HG02642 (cell line): ENCODE results near the gene PARP2.
"Not testable (repeated sequence)": the region's sequence is repeated elsewhere in the genome, so short reads cannot be mapped to it uniquely, and the experiment has no call there.

Experiments used
- ATAC-seq: cut with Tn5 transposase; IDR thresholded peaks from one replicate; pipeline ENCODE4 v1.9.1; 2021; ENCODE audit warnings: mild to moderate bottlenecking; ENCODE audit not compliant: unreplicated experiment, poor library complexity

Gene PARP2, protein sequence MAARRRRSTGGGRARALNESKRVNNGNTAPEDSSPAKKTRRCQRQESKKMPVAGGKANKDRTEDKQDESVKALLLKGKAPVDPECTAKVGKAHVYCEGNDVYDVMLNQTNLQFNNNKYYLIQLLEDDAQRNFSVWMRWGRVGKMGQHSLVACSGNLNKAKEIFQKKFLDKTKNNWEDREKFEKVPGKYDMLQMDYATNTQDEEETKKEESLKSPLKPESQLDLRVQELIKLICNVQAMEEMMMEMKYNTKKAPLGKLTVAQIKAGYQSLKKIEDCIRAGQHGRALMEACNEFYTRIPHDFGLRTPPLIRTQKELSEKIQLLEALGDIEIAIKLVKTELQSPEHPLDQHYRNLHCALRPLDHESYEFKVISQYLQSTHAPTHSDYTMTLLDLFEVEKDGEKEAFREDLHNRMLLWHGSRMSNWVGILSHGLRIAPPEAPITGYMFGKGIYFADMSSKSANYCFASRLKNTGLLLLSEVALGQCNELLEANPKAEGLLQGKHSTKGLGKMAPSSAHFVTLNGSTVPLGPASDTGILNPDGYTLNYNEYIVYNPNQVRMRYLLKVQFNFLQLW

GRCh38 chr14:20343092-20343861 is at the start of gene PARP2:
Gene PARP2 (plus strand): TSS chr14:20343635. CDS start chr14:20343642, 7 bp downstream.
- peak; percentile 92 for ATAC-seq

GRCh38 chr14:20294636-20295035 is 48.8 kb upstream of the PARP2 start:
- ATAC-seq = no peak

GRCh38 chr14:20295067-20295466 is 48.4 kb upstream of the PARP2 start:
- ATAC-seq = peak; percentile 93

- no peak for ATAC-seq
Observed at GRCh38 chr14:20302042-20302755, 41.2 kb upstream of the PARP2 start.

DNA sequence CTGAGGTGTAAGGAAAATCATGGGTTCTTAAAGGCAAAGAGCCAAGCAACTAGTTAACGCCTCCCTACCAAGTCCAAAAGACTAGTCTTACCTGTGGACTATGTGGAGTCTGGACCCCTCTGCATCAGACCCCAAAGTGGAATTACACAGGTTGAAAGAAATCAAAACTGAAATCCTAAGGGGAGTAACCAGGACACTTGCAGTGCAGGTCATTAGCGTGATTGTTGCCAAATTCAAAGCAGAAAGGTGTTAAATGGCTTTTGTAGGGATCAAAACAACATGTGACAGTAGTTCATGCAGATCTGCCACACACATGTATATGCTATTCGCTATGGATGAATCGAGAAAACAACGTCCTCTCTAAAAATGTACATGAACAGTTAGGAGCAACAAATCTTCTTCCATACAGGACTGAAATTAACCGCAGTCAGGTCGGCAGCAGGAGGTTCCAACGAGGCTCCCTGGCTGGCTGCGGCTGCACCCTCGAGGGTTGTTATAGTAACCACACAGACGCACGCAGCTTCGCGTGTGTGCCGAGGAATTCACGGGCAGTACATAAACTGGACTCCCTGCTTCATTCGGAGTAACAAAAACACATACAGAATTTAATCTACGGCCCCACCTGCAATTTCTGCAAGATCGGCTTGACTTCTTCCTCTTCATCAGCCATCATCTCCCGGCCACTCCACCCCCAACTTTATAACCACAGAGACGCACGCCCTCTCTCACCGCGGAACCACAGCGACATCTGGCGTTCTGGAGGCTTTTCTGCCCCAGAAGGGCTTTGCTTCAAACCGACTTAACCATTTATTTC is 38.0 kb upstream of the PARP2 start, which contains the start of gene TTC5:
TSS of gene TTC5 (minus strand) at position 687 of the 814 bp plus-strand sequence. CDS start at position 673, 14 bp downstream.
- peak; percentile 96 for ATAC-seq

DNA sequence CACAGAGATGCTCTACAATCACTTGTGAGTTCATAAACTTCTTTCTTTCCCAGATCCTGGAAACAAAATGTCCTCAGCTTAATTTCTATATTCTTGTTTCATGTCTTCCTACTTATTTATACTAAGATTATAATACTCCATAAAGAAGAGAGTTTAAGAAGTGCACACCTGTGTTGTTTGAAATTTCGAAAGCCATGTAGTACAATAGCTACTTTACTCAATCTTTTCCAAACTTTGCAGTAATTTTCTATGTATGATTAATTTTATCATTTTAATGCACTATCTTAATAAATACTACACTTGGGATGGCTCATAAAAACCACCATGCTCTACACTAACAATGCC is 37.4 kb upstream of the PARP2 start:
- ATAC-seq = no peak

DNA sequence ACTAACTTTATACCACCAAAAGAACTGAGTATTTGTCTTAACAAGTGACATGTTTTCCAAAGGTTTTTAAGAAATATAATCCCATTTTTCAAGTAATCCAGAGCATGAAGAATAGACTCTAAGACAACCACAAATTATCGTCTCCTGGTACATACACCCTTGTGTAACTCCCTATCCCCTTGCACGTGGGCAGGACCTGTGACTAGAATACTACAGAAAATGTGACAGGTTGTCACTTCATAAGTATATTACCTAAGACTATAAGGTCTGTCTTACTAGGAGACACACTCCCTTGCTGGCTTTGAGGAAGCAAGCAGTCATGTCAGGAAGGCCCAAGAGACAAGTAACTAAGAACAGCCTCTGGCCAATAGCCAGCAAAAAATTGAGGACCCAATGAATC is 29.4 kb upstream of the PARP2 start:
- no peak for ATAC-seq

GRCh38 chr14:20317720-20318119 is 25.7 kb upstream of the PARP2 start:
- no peak for ATAC-seq

GRCh38 chr14:20327005-20327869 is 16.2 kb upstream of the PARP2 start:
- no peak for ATAC-seq

DNA sequence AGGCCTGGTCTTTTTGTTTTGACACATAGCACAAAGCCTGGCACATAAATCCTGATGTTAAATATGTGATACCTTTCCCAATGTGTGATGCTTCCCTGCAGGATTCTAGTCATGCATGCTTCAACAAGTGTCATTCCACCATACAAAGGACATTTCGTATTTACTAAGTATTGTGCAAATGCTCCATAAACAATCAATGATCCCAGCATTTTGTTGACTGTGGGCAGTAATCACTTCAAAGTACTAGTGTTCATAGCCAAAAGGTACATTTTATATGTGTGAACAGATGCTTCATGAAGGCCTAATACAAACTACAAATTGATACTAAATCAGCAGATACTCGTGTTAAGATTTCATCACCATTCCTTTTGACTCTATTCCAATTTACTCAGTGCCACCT is 14.7 kb upstream of the PARP2 start:
- ATAC-seq = no peak

DNA sequence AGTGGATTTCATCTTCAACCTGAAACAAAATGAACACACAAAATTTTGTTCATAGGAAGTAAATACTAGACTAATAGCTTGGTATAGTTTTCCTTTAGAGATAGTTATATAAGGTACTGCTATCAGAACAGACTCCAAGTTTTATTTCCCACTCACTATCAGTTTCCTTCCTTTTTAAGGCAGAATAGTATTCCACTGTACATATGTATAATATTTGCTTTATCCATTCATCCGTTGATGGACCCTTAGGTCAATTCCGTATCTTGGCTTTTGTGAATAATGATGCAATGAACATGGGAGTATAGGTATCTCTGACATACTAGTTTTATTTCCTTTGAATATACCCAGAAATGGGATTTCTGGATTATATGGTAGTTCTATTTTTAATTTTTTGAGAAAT is 14.1 kb upstream of the PARP2 start:
- ATAC-seq = no peak

DNA sequence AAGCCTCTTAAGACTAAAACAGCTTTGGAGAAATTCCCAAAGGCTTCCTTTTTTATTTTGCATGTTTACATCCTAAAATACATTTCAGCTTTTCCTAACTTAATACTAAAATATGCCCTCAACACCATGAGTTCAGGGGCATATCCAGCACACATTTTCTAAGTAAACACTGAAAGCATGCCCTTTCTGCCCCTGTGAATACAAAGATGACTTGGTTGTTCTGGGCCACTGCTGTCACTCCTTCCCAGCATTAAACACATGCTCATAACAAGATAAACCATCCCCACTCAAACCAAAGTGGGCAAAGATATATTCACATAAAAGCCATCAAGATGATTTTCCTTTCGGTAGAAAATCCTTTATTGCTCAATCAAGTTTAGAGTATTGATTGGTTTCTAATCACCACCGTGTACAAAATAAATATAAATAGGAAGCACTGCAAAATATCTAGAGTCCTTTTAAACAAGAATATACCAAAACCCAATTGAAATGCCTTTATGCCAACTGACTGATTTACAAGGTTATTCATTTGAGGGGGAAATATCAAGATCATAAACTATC is 12.3 kb upstream of the PARP2 start:
- no peak for ATAC-seq

DNA sequence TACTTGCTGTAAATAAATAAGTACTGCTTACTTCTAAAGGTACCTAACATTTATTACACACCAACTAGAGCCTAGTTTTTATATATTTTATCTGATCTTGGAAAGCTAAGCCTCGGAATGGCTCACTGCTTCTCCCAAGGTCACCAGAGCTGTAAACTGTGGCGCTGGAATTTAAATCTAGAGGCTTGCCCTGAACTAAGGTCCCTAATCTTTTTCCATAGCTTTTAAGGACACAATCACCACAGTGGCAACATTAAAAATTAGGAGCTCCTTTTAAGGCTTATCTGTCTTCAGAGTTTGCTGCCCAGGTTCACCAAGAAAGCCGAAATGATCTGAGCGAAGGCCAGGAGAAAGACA is 11.0 kb upstream of the PARP2 start:
- ATAC-seq = no peak

DNA sequence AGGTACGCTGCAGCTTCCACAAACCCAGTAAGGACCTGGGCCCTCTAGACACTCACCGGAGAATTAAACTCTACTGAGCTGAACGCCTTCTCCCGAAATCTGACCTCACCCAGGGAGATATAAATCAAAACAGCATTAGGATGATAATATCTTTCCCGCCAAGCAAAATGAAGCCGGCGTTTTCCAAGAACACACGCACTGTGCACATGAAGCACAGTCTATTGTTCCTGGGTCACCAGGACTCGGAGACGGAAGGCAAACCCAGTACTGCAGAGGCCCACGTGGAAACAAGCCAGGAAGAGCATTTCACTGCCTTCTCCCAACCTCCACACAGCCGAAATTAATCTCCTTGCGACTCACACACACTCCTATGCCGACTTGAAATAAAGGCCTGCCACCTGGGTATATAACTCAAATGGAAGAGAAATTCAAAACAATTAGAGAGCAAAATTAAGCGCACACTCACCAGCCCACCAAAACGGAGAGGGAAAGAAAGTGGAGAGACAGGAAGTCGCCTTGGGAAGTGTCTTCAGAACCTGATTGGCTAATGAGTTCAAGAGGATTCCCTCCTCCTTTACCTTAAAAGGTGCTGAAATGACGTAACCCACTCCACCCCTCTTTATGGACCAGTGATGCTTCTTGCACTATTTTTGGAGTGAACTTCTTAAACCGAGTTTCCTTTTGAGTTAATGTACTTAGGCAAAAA is 10.5 kb upstream of the PARP2 start, which contains the start of gene CCNB1IP1:
TSS of gene CCNB1IP1 (minus strand) at position 492 of the 706 bp plus-strand sequence. CDS start 16,756 bp downstream, outside the sequence.
- ATAC-seq = peak; percentile 99

DNA sequence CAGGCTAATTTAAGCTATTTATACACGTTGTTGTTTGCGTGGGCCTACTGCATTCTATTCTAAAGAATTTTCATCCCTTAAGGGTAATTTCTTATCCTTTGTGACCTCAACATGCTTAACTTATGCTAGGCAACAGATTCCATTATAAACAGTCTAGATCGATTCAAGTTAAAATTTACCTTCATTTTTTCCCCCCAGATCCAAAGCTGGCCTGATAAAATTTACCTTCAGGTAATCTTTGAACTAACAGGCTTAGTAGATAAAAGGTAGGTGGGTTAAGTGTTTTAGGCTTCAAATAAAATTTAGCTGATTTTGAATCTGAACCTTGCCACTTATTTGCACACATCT is 10.0 kb upstream of the PARP2 start:
- no peak for ATAC-seq

DNA sequence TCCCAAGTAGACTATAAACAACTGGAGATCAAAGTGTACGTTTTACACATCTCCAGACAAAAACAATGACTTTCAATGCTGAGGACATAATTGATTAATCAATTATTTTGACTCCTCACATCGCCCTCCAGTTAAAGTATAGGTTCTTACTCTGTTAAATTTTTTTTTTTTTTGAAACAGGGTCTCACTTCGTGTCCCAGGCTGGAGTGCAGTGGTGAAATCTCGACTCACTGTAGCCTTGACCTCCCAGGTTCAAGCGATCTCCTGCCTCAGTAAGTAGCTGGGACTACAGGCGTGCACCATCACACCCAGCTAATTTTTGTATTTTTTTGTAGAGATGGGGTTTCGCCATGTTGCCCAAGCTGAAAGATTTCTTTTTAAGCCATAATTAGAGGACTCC is 9.4 kb upstream of the PARP2 start:
- no peak for ATAC-seq

GRCh38 chr14:20341032-20341431 is 2.4 kb upstream of the PARP2 start:
- ATAC-seq = not testable (repeated sequence)

DNA sequence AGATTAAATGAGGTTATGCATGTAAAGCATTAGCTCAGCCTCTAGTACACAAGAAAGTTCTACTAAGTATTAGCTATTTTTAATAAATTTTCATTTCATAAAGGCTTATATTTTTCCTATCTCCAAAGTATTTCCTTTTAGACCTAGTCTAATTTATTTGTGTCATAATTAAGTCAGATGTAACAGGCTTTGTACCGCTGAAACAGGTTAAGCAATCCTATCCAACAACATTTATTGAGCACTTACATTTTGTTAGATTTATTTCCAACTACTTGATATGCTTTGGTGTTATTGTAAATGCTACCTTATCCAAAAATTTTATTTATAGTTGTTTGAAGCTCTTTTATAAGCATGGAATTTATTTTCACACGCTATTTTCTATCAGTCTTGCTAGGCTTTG is 1.8 kb upstream of the PARP2 start:
- no peak for ATAC-seq
